IMR-90 (cell line): Measurements from ENCODE around the gene C1orf56. TPM values are rescaled to one million over a fixed set of nuclear protein-coding genes. Genes with fewer than 3 reads are reported as not detected.

Experiments
- ATAC-seq: fragments of 200-7000 bp; cut with Tn5 transposase; 2 replicates; pipeline ENCODE4 v1.9.1; 2020; ENCODE audit warnings: low read depth, mild to moderate bottlenecking, moderate library complexity
- BruUV-seq: library from RNA; stranded (reverse); fragments of 400-500 nt; replicated peaks from 2 replicates; lab custom pipeline; 2021; lab: Mats Ljungman, UMichigan
- CTCF ChIA-PET: fragments of 300-600 bp; formaldehyde crosslinking; extraction: SDS; loops from one replicate; lab custom pipeline; 2021; ENCODE audit warnings: antibody characterized with exemption; lab: Yijun Ruan, JAX
- POLR2A ChIA-PET: fragments of 300-600 bp; sonication (Branson Sonifier 250); formaldehyde crosslinking; loops from one replicate; lab custom pipeline; 2022; ENCODE audit warnings: antibody characterized with exemption; ENCODE audit not compliant: unreplicated experiment; lab: Charles Lee
- DNase-seq: peaks from one replicate; pipeline ENCODE4 v3.0.0; 2013
- H2AFZ ChIP-seq: replicated peaks from 2 replicates; pipeline ENCODE3; 2013; ENCODE audit warnings: low read length, mild to moderate bottlenecking; ENCODE audit not compliant: poor library complexity
- H2AK5ac ChIP-seq: 2 replicates; pipeline ENCODE4 v1.6.1; 2013; ENCODE audit warnings: low read depth, low read length, inconsistent platforms
- H2AK9ac ChIP-seq: replicated peaks from 2 replicates; pipeline ENCODE3; 2013; ENCODE audit warnings: mild to moderate bottlenecking, low read depth, low read length, moderate library complexity; ENCODE audit not compliant: poor library complexity
- H2BK120ac ChIP-seq: 2 replicates; pipeline ENCODE4 v1.6.1; 2013; ENCODE audit warnings: low read depth, low read length, inconsistent platforms
- H2BK15ac ChIP-seq: 3 replicates; pipeline ENCODE4 v1.6.1; 2013; ENCODE audit warnings: low read depth, low read length, inconsistent platforms
- H2BK20ac ChIP-seq: 2 replicates; pipeline ENCODE4 v1.6.1; 2013; ENCODE audit warnings: low read depth, mild to moderate bottlenecking, inconsistent platforms, low read length, moderate library complexity
- H2BK5ac ChIP-seq: 2 replicates; pipeline ENCODE4 v1.6.1; 2013; ENCODE audit warnings: mild to moderate bottlenecking, low read depth, low read length, inconsistent platforms; ENCODE audit not compliant: poor library complexity, severe bottlenecking
- H3K14ac ChIP-seq: replicated peaks from 2 replicates; pipeline ENCODE4 v1.6.1; 2013; ENCODE audit warnings: low read depth, low read length, inconsistent platforms
- H3K18ac ChIP-seq: 2 replicates; pipeline ENCODE4 v1.6.1; 2013; ENCODE audit warnings: low read depth, low read length, control low read depth
- H3K23ac ChIP-seq: 2 replicates; pipeline ENCODE4 v1.6.1; 2013; ENCODE audit warnings: low read depth, low read length, inconsistent platforms
- H3K27ac ChIP-seq: 2 replicates; pipeline ENCODE4 v1.5.1; 2013; ENCODE audit warnings: mild to moderate bottlenecking, control low read depth, low read length; ENCODE audit not compliant: insufficient read depth
- H3K27me3 ChIP-seq: 2 replicates; pipeline ENCODE4 v1.6.1; 2013; ENCODE audit warnings: low read length; ENCODE audit not compliant: control insufficient read depth, insufficient read depth
- H3K36me3 ChIP-seq: 2 replicates; pipeline ENCODE4 v1.6.1; 2013; ENCODE audit warnings: low read length, mixed read lengths; ENCODE audit not compliant: control insufficient read depth, insufficient read depth
- H3K4ac ChIP-seq: 2 replicates; pipeline ENCODE4 v1.6.1; 2013; ENCODE audit warnings: low read depth, low read length, inconsistent platforms
- H3K4me1 ChIP-seq: 2 replicates; pipeline ENCODE4 v1.6.1; 2013; ENCODE audit warnings: low read length, mixed read lengths; ENCODE audit not compliant: control insufficient read depth, insufficient read depth
- H3K4me2 ChIP-seq: 2 replicates; pipeline ENCODE4 v1.6.1; 2013; ENCODE audit warnings: low read depth, mild to moderate bottlenecking, control low read depth, low read length, moderate library complexity
- H3K4me3 ChIP-seq: 2 replicates; pipeline ENCODE4 v1.5.1; 2013; ENCODE audit warnings: low read depth, mild to moderate bottlenecking, control low read depth, low read length, moderate library complexity; ENCODE audit not compliant: insufficient read depth
- H3K56ac ChIP-seq: 2 replicates; pipeline ENCODE4 v1.6.1; 2013; ENCODE audit warnings: low read length, inconsistent platforms; ENCODE audit not compliant: insufficient read depth; ENCODE audit errors: extremely low read depth
- H3K79me1 ChIP-seq, 2 experiments: 2 replicates each; pipeline ENCODE4 v1.6.1; 2013; ENCODE audit warnings: low read length in 2 of 2, inconsistent platforms in 1 of 2, low read depth in 1 of 2
- H3K9ac ChIP-seq: 2 replicates; pipeline ENCODE4 v1.6.1; 2013; ENCODE audit warnings: low read depth, low read length, control low read depth
- H3K9me1 ChIP-seq: 2 replicates; pipeline ENCODE4 v1.6.1; 2013; ENCODE audit warnings: low read length, inconsistent platforms; ENCODE audit not compliant: insufficient read depth
- H3K9me3 ChIP-seq: 2 replicates; pipeline ENCODE4 v1.6.1; 2013; ENCODE audit warnings: low read length; ENCODE audit not compliant: control insufficient read depth, insufficient read depth
- H4K20me1 ChIP-seq: 2 replicates; pipeline ENCODE4 v1.6.1; 2013; ENCODE audit warnings: low read length, inconsistent platforms; ENCODE audit not compliant: insufficient read depth
- H4K5ac ChIP-seq: 2 replicates; pipeline ENCODE4 v1.6.1; 2013; ENCODE audit warnings: mild to moderate bottlenecking, low read depth, low read length, control low read depth
- H4K8ac ChIP-seq, 2 experiments: 2 replicates each; pipeline ENCODE4 v1.6.1; 2013; ENCODE audit warnings: low read depth in 2 of 2, low read length in 2 of 2, control low read depth in 1 of 2, inconsistent platforms in 1 of 2
- H4K91ac ChIP-seq: 2 replicates; pipeline ENCODE4 v1.6.1; 2013; ENCODE audit warnings: low read depth, low read length, inconsistent platforms; ENCODE audit not compliant: insufficient read depth
- BHLHE40 ChIP-seq: fragments of 150-350 bp; IDR thresholded peaks from 2 replicates; pipeline ENCODE4 v1.6.1; 2016; ENCODE audit warnings: mild to moderate bottlenecking, low read depth, low read length
- CEBPB ChIP-seq: IDR thresholded peaks from 2 replicates; pipeline ENCODE4 v1.6.1; 2012; ENCODE audit warnings: low read depth, low read length, improper control_type of control experiment
- CHD1 ChIP-seq: IDR thresholded peaks from 2 replicates; pipeline ENCODE4 v1.6.1; 2012; ENCODE audit warnings: low read depth, low read length, improper control_type of control experiment
- ELK1 ChIP-seq: fragments of 150-350 bp; IDR thresholded peaks from 2 replicates; pipeline ENCODE4 v1.6.1; 2016; ENCODE audit warnings: low read depth, mild to moderate bottlenecking, low read length, moderate library complexity, borderline replicate concordance
- FOS ChIP-seq: fragments of 150-350 bp; IDR thresholded peaks from 2 replicates; pipeline ENCODE4 v1.6.1; 2016; ENCODE audit warnings: low read depth, low read length
- MAFK ChIP-seq: IDR thresholded peaks from 2 replicates; pipeline ENCODE4 v1.6.1; 2012; ENCODE audit warnings: low read depth, low read length, improper control_type of control experiment
- MAZ ChIP-seq: IDR thresholded peaks from 2 replicates; pipeline ENCODE4 v1.6.1; 2012; ENCODE audit warnings: low read depth, mild to moderate bottlenecking, low read length, improper control_type of control experiment, moderate library complexity, borderline replicate concordance
- MXI1 ChIP-seq: IDR thresholded peaks from 2 replicates; pipeline ENCODE4 v1.6.1; 2012; ENCODE audit warnings: low read depth, mild to moderate bottlenecking, low read length, moderate library complexity, borderline replicate concordance
- NFE2L2 ChIP-seq: fragments of 150-350 bp; IDR thresholded peaks from 2 replicates; pipeline ENCODE4 v1.6.1; 2016; ENCODE audit warnings: low read depth, mild to moderate bottlenecking, low read length
- POLR2A ChIP-seq: IDR thresholded peaks from 2 replicates; pipeline ENCODE4 v1.6.1; 2012; ENCODE audit warnings: mild to moderate bottlenecking, low read depth, low read length
- RAD21 ChIP-seq: IDR thresholded peaks from 2 replicates; pipeline ENCODE4 v1.6.1; 2012; ENCODE audit warnings: low read length, improper control_type of control experiment
- RCOR1 ChIP-seq: IDR thresholded peaks from 2 replicates; pipeline ENCODE4 v1.6.1; 2012; ENCODE audit warnings: mild to moderate bottlenecking, low read length, improper control_type of control experiment; ENCODE audit not compliant: insufficient replicate concordance
- RFX5 ChIP-seq: IDR thresholded peaks from 2 replicates; pipeline ENCODE4 v1.8.0; 2012; ENCODE audit warnings: low read depth, mild to moderate bottlenecking, low read length, moderate library complexity
- SMC3 ChIP-seq: fragments of 150-350 bp; IDR thresholded peaks from 2 replicates; pipeline ENCODE4 v1.6.1; 2016; ENCODE audit warnings: low read depth, mild to moderate bottlenecking, antibody characterized with exemption, low read length, moderate library complexity
- WGBS, 2 experiments: methylation state at CpG; one replicate each; pipeline versions ENCODE4 v1.1.5 to v1.1.7; 2013; ENCODE audit warnings: missing lambda C conversion rate in 2 of 2; ENCODE audit not compliant: insufficient read length in 1 of 2; ENCODE audit errors: extremely low coverage in 2 of 2; 5-methylcytosine and 5-hydroxymethylcytosine counted together
- dilution Hi-C: fragments of 300-500 bp; cut with HindIII; formaldehyde crosslinking; loops from one replicate; pipeline ENCODE4 v1.14.3; 2018; ENCODE audit warnings: low sequenced_read_pairs; ENCODE audit not compliant: unreplicated experiment
- in situ Hi-C: fragments of 300-500 bp; cut with MboI; formaldehyde crosslinking; loops from 3 replicates; pipeline ENCODE4 v1.14.3; 2019; ENCODE audit warnings: low sequenced_read_pairs, inconsistent platforms, mixed read lengths
- intact Hi-C: fragments of 100-400 bp; cut with micrococcal nuclease; formaldehyde crosslinking; loops from 2 replicates; pipeline ENCODE4 v1.10.0; 2022
- polyA plus RNA-seq, 3 experiments: library from polyadenylated mRNA; depleted of rRNA; stranded (reverse); fragments of >200 nt; gene quantifications; 2 replicates each; pipeline ENCODE4 v1.2.3, GENCODE V29; 2012; ENCODE audit warnings: low replicate concordance in 1 of 3
- total RNA-seq: library from RNA; depleted of rRNA; stranded (reverse); fragments of >200 nt; gene quantifications from 2 replicates; pipeline ENCODE4 v1.2.3, GENCODE V29; 2012
- TF ChIP-seq, protein P1 (sequence below): conservative IDR thresholded peaks from 2 replicates; pipeline ENCODE4 v1.5.1; 2012; ENCODE audit warnings: mild to moderate bottlenecking, low read depth, low read length, improper control_type of control experiment
- TF ChIP-seq, protein P2 (sequence below): fragments of 150-350 bp; IDR thresholded peaks from 2 replicates; pipeline ENCODE4 v1.6.1; 2017; ENCODE audit warnings: mild to moderate bottlenecking, antibody characterized with exemption, low read length, low read depth

Gene C1orf56
- total and polyA plus RNA-seq, 2 of the 4 experiments (the other 2 are of a cell fraction): 0.54 to 1.2 TPM

- Histone ChIP-seq H3K4me3 (peak overlapping the region; percentile 89), H3K4me2 (peak overlapping the region; percentile 97), H2AK9ac (peak overlapping the region; percentile 97), H3K4ac (peak overlapping the region; percentile 97), H2AK5ac (peak overlapping the region; percentile 91), H2BK5ac (peak overlapping the region; percentile 100), H4K91ac (peak overlapping the region; percentile 89), H2AFZ (peak overlapping the region; percentile 94), H3K23ac (peak overlapping the region; percentile 85), H3K9me3 (no peaks in the 10 kb centered on the region), H3K4me1 (peaks cover 15% of the 10 kb centered on the region), H2BK120ac (peak overlapping the region; percentile 65), H3K56ac (peak overlapping the region; percentile 94), H4K8ac (peak overlapping the region; percentile 54 to 95; a peak in 3 of 4 replicates), H3K9me1 (peaks cover 23% of the 10 kb centered on the region), H3K79me1 (peaks cover 32 to 66% of the 10 kb centered on the region in 2 experiments), H2BK15ac (peak overlapping the region; percentile 19; the same call in 1 of the 3 replicates), H3K36me3 (peaks cover 28% of the 10 kb centered on the region), H3K9ac (peak overlapping the region; percentile 98), H3K18ac (peak overlapping the region; percentile 78), H4K5ac (peak overlapping the region; percentile 91), H3K14ac (peak overlapping the region; percentile 99), H3K27me3 (no peaks in the 10 kb centered on the region), H3K27ac (peak overlapping the region; percentile 99), H4K20me1 (peaks cover 48% of the 10 kb centered on the region), H2BK20ac (no peak overlapping the region)
- ChIA-PET POLR2A (interaction anchor here (0.7 kb wide), 1 partner anchor 225 kb away, joined by 3 read pairs; no protein-coding TSS in a partner anchor), CTCF (interaction anchor here (0.6 to 1.3 kb wide), 4 partner anchors 8 to 1160 kb away, joined by 3 to 5 read pairs (median 4); partner anchors contain the start of gene GABPB2)
- no peak for TF ChIP-seq MAZ
- TF ChIP-seq ELK1: no peak
- TF ChIP-seq MAFK: no peak
- no peak for TF ChIP-seq RAD21
- TF ChIP-seq CHD1: no peak
- TF ChIP-seq, protein P1, sequence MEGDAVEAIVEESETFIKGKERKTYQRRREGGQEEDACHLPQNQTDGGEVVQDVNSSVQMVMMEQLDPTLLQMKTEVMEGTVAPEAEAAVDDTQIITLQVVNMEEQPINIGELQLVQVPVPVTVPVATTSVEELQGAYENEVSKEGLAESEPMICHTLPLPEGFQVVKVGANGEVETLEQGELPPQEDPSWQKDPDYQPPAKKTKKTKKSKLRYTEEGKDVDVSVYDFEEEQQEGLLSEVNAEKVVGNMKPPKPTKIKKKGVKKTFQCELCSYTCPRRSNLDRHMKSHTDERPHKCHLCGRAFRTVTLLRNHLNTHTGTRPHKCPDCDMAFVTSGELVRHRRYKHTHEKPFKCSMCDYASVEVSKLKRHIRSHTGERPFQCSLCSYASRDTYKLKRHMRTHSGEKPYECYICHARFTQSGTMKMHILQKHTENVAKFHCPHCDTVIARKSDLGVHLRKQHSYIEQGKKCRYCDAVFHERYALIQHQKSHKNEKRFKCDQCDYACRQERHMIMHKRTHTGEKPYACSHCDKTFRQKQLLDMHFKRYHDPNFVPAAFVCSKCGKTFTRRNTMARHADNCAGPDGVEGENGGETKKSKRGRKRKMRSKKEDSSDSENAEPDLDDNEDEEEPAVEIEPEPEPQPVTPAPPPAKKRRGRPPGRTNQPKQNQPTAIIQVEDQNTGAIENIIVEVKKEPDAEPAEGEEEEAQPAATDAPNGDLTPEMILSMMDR: no peak
- no peak for TF ChIP-seq RCOR1
- no peak for TF ChIP-seq SMC3
- no peak for TF ChIP-seq POLR2A
- TF ChIP-seq BHLHE40: no peak
- TF ChIP-seq CEBPB: no peak
- TF ChIP-seq NFE2L2: no peak
- no peak for TF ChIP-seq RFX5
- no peak for TF ChIP-seq FOS
- no peak for TF ChIP-seq MXI1
- TF ChIP-seq, protein P2, sequence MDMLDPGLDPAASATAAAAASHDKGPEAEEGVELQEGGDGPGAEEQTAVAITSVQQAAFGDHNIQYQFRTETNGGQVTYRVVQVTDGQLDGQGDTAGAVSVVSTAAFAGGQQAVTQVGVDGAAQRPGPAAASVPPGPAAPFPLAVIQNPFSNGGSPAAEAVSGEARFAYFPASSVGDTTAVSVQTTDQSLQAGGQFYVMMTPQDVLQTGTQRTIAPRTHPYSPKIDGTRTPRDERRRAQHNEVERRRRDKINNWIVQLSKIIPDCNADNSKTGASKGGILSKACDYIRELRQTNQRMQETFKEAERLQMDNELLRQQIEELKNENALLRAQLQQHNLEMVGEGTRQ: no peak
- 0% methylated on average over 8 of the region's 10 CpGs; no CpG with 5 or more reads in 1 of the 2 experiments for WGBS, 2 experiments
- in situ Hi-C loops: no loop called here
- DNase-seq (peak; percentile 19), ATAC-seq (no peak)
- intact Hi-C loops: no loop called here
- no TSS peak for BruUV-seq
- dilution Hi-C loops: no loop called here
These were observed 11.1 kb downstream of the C1orf56 start for GRCh38 chr1:151058692-151059091.
